22Rv1 (cell line): ENCODE data around the gene GTF2F1.

Experiments
- H3K27ac ChIP-seq: fragments of 450-650 bp; 2 replicates; pipeline ENCODE4 v1.5.1; 2017
- CTCF ChIP-seq: fragments of 450-650 bp; IDR thresholded peaks from 2 replicates; pipeline ENCODE4 v1.5.1; 2017; ENCODE audit warnings: mild to moderate bottlenecking
- ZFX ChIP-seq: fragments of 450-650 bp; IDR thresholded peaks from 2 replicates; pipeline ENCODE4 v1.6.1; 2017; ENCODE audit warnings: antibody characterized with exemption, borderline replicate concordance

The GTF2F1 gene

GRCh38 chr19:6393074-6393982, at the start of gene GTF2F1:
Gene GTF2F1 (minus strand): TSS chr19:6393164. CDS start chr19:6392995, 169 bp downstream.
- peak within 1 kb of the TSS; percentile 75 for H3K27ac ChIP-seq
- TF ChIP-seq ZFX (no peak), CTCF (peak; percentile 21; the same call in 1 of the 2 replicates)

- TF ChIP-seq CTCF (no peak), ZFX (no peak)
Measured at GRCh38 chr19:6442087-6442688, 49.2 kb upstream of the GTF2F1 start.

GRCh38 chr19:6440905-6441304, 47.9 kb upstream of the GTF2F1 start:
- no peak overlapping the region for H3K27ac ChIP-seq
- TF ChIP-seq CTCF, result no peak
- TF ChIP-seq ZFX, result no peak

More at GRCh38 chr19:6442087-6442688, 49.2 kb upstream of the GTF2F1 start:
- no peak overlapping the region for H3K27ac ChIP-seq

DNA sequence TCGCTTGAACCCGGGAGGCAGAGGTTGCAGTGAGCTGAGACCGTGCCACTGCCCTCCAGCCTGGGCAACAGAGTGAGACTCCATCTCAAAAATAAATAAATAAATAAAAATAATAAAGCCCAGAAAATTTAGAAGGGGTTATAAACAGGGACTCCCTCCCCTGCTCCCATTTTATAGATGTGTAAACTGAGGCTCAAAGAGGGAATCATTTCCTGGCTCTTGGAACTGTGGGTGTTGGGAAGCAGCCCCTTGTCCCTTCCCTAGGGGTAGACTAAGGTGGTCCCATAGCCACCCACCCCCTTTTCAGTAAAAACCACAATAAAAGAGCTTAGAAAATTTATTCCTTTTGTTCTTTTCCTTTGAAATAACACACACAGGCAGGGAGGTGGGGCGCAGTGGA, 46.8 kb upstream of the GTF2F1 start:
- no peak overlapping the region for H3K27ac ChIP-seq
- no peak for TF ChIP-seq CTCF
- no peak for TF ChIP-seq ZFX

- TF ChIP-seq ZFX (no peak), CTCF (no peak)
- H3K27ac ChIP-seq, result no peak within 1 kb of the TSS
Measured at GRCh38 chr19:6433663-6434062, 40.7 kb upstream of the GTF2F1 start, which contains the start of gene SLC25A41. Gene SLC25A41 (minus strand): TSS chr19:6433763. CDS start chr19:6433693, 70 bp downstream.

- H3K27ac ChIP-seq, result no peak overlapping the region
- TF ChIP-seq CTCF (no peak), ZFX (no peak)
Measured at GRCh38 chr19:6433165-6433564, 40.2 kb upstream of the GTF2F1 start.

- TF ChIP-seq CTCF, result no peak
- no peak for TF ChIP-seq ZFX
- H3K27ac ChIP-seq, result no peak overlapping the region
Measured at GRCh38 chr19:6431891-6432290, 38.9 kb upstream of the GTF2F1 start.
